GM18517 (cell line): ENCODE measurements around the gene FAIM2.
"Not testable (repeated sequence)": the region's sequence is repeated elsewhere in the genome, so short reads cannot be mapped to it uniquely, and the experiment has no call there.

ENCODE experiments used
- ATAC-seq: cut with Tn5 transposase; IDR thresholded peaks from one replicate; pipeline ENCODE4 v1.9.1; 2021; ENCODE audit warnings: mild to moderate bottlenecking, moderate library complexity; ENCODE audit not compliant: unreplicated experiment

FAIM2 gene

DNA sequence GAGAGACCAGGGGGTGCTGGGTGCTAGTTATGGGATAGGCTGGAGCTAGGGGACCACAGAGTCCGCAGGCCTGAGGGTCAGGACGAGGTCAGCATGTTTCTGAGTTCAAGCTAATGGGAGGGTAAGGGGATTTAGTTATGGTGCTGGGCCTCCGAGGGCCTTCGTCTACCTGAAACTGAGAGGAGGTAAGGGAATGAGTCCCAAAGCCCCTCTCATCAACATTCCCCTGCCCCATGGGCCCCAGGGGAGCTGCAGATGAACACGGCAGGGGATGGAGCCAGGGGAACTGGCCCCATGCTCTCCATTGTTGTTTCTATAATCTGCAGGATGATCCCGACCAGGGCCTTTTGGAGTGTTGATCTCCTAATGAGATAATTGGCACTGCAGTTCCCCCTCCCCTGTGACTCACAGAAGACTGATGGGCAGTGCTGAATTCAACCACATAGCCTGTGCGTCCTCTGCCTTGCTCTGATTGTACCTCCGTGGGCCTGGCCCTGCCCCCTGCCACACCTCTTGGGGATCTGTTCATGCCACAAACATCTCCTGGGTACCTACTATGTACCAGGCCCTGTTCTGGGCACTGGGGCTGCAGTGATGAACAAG, 21.4 kb downstream of the FAIM2 start:
- ATAC-seq = no peak

DNA sequence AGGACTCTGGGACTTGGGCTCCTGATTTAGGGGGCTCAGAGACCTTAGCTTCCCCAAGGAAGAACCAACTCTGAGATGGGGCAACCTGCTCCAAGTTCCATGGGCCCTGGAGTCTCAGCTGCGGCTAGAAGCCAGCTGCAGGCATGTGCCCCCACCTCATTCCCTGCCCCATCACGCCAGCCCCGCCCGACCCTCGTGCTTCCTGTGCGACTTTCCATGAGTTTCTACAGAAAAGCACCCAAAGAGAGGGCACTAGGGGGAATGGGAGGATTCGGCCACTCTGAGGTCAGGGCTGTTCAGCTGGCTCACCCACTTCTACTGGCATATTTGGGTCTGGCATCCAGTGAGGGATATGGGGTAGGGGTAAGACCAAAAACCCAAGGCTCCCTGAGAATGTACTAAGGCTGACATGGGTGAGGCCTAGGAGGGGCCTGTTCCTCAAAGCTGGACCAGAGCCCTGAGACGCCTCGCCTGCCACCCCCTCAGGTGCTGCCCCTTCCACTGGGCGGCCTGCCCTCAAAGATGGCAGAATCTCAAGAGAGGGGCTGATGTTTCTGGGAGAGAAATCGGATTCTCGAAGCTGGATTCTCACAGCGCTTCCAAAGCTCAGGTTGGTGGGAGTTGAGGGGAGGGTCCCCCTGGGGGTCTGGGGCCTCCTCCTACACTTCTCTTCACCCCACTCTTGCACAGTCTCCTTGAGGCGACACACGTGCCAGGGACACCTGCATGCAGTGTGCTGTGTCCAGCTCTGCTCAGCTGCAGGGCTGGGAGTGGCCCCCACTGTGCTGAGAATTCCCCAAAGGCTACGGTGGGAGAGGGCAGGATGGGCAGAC, 22.1 kb downstream of the FAIM2 start:
- no peak for ATAC-seq

DNA sequence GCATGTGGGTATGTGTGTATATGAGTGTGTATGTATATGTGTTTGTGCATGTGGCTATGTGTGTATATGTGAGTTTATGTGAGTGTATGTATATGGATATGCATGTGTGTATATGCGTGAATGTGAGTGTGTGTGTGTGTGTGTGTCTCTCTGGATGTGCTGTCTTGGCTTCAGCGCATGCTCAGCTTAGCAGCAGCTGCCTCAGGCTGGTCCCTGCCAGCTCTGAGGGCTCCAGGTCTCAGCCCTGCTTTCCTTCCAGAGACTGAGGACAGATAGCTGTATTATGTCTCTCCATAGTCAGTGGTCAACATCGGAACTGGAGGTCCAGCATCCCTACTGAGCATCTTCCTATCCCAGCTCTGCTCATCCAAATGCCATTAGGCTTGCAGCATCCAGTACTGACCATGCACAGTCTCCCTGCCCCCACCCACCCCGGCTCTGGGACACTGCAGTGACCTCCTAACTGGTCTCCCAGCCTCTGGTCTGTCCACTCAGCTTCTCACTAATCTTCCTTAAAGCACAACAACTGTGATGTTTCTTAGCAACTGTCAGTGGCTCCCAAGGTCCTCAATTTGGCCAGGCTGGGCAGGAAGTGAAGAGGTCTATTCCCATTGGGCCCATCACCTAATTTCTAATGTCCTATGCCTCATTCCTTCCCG, 22.8 kb downstream of the FAIM2 start:
- ATAC-seq = no peak

DNA sequence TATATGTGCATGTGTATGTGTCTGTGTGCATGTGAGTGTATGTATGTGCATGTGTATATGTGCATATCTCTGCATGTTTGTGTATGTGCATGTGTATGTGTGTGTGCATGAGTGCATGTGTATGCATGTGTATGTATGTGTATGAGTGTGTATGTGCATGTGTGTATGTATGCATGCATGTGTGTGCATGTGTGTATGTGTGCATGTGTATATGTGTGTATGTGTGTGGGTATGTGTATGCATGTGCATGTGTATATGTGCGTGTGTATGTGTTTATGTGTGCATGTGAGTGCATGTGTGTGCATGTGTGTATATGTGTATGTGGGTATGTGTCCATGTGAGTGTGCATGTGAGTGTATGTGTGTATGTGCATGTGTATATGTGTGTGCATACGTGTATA, 24.6 kb downstream of the FAIM2 start:
- ATAC-seq = not testable (repeated sequence)

DNA sequence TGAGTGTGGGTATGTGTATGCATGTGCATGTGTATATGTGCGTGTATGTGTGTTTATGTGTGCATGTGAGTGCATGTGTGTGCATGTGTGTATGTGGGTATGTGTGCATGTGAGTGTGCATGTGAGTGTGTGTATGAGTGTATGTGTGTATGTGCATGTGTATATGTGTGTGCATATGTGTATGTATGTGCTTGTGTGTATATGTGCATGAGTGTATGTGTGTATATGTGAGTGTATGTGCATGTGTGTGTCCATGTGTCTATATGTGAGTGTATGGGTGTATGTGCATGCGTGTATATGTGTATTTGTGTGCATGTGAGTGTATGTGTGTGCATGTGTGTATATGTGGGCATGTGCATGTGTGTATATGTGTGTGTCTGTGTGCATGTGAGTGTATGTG, 25.7 kb downstream of the FAIM2 start:
- no peak for ATAC-seq

DNA sequence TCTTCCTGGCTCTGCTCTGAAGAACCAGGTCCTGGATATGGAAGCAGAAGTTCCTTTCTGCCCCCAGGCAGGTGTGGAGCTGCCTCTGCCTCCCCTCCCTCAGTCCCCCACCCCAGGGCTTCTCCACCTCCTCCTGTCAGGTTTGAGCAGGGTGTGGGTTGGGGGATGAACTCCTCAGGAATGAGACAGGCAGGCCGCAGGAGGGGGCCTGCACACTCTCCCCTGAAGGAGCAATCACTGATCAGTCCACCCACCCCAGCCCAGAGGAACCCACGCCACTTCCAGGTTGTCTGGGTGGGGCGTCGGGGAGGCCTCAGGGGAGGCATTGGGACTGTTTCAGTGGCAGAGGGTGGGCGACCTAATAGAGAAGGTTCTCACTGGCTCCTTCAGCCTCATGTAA, 26.6 kb downstream of the FAIM2 start:
- ATAC-seq = no peak

DNA sequence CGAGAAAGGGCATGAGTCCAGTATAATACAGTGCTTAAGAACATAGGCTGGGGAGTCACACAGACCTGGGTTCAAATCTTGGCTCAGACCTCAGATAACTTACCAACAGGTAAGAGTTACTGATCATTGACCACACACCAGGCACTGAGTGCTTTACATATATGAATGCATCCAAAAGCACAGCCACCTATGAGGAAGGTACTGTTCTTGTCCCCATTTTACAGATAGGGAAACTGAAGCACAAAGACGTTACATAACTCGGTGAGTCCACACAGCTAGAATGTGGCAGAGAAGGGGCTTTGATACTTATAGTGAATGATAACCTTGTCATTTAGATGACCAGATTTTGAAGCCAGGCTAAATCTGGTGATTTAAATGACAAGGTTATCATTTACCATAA, 27.6 kb downstream of the FAIM2 start:
- ATAC-seq = no peak

DNA sequence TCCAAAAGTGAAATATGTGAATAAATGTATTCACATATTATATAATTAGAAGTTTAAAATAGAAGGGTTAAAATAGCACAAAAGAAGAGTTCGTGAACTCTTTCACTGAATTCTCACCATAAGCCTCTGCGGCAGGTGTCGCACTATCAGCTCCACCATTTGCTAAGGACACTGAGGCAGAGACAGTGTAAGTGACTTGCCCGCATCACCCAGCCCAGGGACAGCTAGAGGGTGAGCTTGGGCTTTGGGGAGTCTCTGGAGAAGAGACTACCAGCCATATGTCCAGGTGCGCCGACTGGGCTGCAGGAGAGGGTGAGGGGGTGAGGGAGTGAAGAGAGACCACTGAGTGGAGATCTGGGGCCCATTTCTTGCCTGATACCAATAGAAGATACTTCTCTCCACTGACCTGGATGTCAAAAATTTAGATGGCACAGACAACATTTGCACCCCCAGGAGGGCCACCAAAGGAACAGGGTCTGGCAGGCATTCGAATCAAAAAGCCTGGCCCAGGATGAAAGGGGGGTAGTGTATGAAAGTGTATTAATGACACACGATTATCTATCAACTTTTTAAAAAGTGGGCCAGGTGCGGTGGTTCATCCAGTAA, 28.5 kb downstream of the FAIM2 start:
- ATAC-seq = no peak

DNA sequence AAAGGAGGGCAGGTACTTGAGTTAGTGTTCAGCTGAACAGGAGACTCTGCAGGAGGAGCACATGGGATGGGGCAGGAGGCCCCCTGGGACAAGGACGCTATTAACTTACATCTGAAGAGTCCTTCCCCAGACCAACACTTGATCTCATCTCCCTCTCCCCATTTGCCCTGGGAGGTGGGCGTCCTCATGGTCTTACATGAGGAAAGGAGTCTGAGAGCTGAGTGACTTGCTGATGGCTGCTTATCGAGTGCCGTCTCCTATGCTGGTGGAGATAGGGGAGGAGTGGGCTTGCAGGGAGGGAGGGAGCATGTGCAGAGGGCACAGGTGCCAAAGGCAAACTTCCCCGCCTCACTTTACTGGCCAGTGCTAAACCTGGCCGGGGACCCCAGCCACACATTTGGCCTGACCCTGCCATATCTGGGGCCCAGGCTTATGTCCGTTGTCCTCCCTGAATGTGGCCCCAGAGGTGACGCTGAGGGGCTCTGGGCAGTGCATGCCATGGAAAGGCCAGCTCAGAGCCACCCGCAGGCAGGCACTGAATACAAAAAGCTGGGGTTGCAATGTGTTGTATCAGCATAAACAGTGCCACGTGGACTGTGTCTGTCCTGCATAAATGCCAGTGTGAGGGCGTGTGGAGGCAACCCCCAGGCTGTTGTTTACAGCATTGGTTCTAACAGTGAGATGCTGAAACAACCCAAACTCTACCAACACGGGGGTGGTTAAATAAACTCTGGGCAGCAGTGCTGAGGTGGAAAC, 29.4 kb downstream of the FAIM2 start:
- ATAC-seq = no peak

DNA sequence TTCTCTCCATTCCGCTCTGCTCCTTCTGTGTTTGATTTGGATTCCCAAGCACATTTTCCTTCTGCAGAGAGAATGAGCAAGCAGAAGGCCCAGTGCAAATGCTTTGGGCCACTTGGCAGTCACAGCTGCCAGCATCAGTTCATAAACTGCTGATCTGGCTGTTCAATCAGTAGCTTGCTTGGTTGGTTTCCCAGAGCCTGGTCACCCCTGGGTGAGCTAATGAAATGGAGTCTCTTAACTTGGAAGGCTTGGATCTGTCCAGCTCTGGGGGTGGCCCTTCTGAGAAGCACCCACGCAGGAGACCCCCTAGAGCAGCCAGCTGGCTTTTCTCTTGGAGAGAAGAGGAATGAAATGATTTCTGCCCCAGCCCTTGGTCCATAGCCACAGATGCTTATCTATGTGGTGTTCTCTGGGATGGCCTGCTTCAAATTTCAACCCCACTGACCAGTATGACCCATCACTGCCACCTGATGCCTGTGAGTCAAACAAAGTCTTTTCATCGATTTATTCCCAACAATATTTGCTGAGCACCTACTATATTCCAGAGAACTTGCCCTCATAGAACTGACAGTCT, 30.3 kb downstream of the FAIM2 start:
- no peak for ATAC-seq

DNA sequence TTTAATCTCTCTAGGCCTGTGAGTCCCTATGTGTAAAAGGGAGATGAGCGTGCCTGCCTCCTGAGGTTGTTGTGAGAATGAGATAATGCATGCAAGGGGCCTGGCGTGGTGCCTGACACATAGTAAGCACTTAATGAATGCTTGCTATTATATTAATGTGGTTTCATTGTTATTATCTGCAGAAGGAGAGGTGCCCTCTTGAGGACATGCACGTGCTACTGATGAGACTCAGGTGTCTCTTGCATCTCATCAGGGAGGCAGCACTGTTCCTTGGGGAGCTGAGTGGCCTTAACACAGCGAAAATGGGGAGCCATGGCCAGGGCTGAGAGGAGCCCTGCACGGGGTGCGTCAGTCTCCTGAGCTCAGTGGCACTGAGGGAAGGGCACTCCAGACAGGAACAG, 30.9 kb downstream of the FAIM2 start:
- no peak for ATAC-seq

DNA sequence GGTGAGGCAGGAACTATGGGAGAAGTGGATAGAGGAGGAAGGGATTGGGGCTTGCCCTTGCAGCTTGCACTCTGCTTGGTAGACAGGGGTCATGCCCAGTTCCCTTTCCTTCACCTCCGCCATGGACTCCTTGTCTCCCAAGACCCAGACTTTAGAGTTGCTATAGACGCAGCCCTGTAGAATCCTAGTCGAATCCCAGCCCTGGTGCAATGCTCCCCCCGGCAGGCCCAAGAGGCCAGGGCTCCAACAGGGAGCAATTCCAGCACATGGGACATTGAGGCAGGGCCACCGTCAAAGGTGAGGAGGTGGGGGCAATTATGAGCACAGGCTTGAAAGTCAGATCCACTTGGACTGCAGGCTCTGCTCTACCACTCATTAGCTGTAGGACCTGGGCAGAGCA, 31.3 kb downstream of the FAIM2 start:
- ATAC-seq = no peak

DNA sequence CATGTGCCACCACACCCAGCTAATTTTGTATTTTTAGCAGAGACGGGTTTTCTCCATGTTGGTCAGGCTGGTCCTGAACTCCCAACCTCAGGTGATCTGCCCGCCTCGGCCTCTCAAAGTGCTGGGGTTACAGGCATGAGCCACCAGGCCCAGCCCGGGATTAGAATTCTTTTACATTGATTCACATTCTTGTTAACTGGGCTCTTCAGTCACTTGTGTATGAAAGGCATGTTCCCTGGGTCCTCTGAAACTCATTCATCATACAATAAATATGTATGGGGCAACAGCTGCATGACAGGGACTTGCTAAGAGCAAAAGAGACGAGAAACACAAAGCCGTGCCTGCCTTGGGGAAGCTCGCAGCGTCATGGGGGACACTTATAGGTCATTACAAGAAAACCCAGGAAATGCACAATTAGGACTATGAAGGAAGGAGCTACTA, 31.9 kb downstream of the FAIM2 start:
- not testable (repeated sequence) for ATAC-seq

DNA sequence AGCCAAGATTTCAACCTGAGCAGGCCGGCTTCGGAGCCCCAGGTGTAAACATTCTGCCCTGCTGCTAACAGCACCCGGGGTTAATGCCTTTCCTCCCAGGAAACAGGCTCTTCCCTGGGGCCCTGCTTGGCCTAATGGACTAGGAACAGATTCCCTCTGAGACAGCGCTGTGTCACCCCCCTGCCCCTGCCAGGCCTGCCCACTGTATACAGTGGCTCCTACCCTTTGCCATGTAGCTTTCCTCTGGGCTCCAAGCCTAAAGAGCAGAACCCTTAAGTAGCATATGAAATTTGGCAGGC, 32.5 kb downstream of the FAIM2 start:
- ATAC-seq = no peak

DNA sequence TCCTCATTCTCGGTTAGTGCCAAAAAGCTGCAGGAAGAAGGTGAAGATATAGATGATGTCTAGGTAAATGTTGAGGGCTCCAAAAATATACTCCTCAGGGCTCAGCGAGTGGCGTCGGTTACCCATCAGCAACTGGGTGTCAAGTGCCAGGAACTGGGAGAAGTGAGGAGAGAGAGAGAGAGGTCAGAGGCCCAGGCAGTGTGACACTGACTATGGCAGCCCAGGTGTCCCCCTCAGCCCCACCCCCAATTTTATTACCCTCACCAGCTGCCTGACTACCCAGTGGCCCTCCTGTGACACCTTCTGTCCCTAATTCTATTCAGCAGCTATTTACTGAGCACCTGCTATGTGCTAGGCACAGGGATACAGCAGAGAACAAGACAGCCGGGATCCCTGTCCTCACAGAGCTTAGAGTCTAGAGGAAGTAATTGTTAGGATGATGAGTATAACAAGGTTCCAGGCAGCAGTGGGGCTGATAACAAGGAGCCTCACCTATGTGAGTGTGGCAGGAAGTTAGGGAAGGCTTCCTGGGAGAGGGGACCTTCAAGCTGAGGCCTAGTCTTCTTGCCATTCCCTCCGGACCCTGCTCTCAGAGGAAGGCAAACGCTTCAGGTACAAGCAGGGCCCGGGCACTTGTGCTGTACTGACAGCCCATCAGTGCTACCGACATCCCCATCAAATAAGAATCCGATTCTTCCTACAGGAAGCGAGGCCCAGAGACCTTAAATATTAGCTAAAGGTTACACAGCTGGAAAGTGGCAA, 33.0 kb downstream of the FAIM2 start:
- ATAC-seq = no peak

DNA sequence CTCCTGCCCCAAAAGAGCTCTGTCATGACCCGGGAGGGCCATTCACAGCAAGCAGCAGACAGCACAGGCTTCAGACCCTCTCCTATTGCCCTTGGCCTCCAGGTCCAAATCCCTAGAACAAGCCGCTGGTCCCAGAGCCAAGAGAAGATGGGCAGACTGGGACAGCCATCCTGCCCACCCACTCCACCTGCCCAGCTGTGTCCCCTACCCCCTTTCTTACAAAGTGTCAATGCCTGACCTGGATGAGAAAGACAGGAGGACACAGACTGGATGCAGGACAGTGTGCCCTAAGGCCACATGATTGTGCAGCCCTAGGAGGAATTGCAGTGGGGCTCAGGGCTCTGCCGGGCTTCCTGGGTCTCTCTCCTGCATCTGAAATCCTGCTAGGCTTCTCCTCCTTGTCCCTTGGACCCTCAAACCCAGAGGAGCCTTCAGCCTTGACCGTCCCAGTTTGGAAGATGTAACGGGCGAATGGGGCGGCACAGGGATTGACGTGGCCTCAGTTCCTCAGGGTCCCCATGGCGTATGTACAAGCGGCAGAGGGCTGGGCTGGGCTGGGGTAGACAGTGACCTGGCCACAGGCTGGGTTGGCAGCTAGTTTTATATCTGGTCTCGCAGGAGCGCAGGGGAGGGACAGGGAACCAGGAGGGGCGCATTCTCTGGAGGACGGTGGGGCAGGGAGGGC, 33.7 kb downstream of the FAIM2 start:
- no peak for ATAC-seq

DNA sequence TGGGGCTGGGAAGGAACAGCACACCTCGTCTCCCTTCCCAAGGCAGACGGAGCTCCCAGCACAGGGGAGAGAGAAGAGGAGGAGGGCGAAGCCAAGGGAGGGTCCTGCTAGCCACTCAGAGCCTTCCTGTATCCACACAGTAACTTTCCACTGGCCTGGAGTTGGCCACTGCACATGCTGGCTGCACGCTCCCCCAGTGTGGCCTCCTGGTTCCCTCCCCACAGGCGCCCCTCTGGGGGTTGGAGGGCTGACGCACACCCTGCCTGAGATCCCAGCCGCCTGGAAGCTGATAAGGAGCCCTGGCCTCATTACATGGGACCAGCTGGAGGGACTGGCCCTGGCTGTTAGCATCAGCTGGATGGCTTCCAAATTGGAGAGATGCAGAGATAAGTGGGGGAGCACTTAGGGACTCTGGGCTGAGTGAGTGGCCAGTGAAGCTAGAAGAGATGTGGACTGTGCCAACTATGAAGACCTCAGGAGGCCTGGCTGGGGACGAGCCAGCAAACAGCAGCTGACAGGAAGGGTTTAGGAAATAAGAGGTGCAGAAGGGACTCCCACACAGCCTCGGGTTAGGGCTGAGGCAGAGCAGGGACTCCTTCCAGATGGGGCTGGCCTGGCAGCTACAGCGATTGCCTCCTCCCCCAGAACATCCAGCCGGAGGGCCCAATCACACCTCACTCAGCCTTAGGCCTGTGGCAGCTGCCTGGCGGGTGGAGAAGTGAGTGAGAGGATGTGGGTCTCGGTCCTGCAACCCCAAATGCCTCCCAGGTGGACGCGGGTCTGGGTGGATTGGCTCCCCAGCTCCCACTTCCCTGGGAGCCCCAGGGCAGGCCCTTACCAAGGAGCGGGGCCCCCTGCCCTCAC, 34.5 kb downstream of the FAIM2 start:
- ATAC-seq = no peak

DNA sequence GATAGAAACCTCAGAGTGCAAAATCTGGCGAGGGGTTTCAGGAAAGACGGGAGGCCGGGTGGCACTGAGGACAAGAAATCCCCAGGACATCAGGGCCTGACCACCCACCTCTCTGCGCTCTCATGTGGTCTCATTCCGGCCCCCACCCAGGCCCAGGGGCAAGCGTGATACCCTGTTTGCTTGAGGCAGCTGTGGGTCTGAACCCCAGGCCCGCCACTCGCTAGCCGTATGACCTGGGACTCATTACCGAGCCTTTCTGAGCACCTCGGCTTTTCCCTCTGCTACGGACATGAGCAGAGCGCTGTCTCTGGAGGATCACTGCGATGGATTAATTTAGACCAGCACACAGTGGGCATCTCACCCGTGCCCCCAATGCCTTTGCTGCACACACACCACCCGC, 35.3 kb downstream of the FAIM2 start:
- no peak for ATAC-seq
